Cerebellar nuclear complex (tissue), 1 donor: ENCODE measurements around the gene ARRB1.
"Not testable (repeated sequence)": the region's sequence is repeated elsewhere in the genome, so short reads cannot be mapped to it uniquely, and the experiment has no call there.

Experiments
- DNase-seq, 2 experiments: peaks; one replicate each; lab custom pipeline; 2025; lab: John Stamatoyannopoulos, UW

Gene ARRB1

DNA sequence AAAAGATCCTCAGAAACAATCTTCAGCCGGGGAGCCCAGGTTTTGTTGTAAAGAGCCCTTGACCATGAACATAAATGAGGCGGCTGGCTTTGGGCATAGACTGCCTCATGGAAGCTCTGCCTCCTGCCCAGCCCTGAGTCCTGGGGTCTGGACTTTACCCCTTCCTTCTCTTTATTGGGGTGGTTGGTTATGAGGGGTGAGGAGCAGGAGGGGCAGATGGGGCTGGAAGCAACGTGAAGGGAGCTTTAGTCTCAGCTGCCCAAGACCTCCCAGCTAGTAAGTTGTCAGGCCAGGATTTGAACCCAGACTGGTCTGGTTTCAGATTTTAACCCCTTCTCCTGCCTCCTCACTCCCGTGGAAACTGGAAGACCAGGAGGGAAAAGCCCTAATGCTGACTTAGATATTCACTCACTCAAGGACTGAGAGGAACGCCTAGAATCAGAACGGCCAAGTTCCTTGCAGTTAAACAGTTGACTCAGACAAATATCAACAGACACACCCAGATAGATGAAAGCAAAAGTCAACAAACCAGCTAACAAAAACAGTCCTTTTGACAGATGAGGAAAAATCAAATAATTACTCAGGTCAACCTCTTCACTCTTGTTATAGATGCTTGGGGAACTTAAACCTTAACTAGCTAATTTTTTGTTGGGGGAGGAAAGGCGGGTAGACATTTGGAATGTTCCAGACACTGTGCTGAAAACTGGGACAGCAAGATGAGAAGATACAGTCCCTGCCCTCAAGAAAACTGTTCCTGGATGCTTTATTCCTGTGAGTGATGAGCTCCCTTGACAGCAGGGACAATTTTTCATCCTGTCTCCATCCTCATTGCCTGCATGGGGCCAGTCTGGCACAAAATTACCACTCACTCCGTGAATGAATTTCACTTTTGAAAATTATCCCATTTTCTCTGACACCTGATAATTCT lies 20.8 kb upstream of the ARRB1 start:
- DNase-seq = no peak

DNA sequence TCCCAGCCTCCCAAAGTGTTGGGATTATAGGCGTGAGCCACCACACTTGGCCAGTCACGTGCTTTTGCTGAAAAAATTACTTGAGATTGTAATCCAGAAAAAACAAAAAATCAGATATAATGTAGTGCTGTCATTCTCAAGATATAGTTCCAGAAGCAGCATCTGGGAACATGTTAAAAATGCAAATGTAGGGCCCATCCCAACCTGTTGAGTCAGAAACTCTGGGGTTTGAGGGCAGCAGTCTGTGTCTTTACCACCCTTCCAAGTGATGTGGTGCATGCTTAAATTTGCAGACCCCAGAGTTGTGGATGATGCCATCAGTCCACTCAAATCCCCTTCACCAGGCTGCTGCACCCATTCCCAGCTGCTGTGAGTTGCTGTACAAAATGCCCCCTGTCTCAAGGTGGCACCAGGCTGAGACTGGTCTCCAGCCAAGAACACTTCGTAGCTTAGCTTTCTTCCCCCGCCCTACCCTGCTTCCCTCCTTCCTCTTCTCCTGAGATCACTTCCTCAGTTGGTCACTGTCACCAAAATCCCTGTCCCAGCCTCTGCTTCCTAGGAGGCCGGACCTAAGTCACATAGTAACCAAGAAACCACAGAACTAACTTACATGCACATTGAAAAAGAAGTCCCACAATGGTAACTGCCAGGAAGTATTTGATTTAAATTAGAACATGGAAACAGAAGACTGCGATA lies 18.2 kb upstream of the ARRB1 start:
- DNase-seq = no peak

DNA sequence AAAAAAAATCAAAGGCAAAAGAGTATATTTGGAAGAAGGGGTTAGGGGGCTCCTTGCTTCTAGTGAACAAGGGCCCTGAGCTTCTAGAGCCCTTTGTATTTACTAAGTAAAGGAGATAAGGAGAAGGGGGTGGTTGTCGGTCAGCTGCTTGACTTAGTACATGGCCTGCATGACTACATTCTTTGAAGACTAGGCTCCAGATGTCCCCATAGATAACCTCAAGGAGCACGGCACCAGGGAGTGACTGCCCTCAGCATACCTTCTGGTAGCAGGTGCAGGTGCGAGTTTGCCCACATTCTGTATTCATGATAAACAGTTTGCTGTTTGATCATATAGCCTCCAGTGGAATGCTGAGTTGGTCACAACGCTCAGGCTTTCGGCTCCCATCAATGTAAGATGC lies 15.4 kb upstream of the ARRB1 start:
- DNase-seq = not testable (repeated sequence)

DNA sequence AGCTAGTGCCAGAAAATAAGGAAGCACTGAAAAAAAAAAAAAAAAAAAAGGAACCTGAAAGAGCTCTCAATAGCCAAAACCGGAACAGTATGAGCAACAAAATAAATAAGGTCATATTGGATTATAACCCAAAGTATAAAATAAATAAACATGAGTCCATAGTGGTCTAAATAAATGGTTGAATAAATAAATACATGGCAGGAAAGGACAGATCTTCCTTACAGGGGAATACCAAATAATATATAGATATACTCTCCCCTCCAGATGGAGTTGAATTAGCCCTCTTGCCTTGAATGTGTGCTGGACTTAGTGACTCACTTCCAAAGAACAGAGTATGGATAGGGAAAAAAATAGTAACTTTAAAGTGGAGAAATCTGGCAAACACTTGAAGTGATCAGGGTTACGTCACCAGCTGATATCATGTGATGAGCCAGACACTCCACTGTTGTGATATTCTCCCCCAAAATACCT lies 14.3 kb upstream of the ARRB1 start:
- DNase-seq = no peak

DNA sequence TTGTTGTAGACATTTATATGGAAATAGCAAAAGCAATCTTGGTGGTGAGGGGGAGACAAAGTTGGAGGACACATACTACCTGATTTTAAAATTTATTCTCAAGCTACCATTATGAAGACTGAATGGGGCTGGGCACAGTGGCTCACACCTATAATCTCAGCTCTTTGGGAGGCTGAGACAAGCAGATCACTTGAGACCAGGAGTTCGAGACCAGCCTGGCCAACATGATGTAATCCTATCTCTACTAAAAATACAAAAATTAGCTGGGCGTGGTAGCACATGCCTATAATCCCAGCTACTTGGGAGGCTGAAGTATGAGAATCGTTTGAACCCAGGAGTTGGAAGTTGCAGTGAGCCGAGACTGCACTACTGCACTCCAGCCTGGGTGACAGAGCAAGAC lies 10.8 kb upstream of the ARRB1 start:
- DNase-seq = not testable (repeated sequence)

DNA sequence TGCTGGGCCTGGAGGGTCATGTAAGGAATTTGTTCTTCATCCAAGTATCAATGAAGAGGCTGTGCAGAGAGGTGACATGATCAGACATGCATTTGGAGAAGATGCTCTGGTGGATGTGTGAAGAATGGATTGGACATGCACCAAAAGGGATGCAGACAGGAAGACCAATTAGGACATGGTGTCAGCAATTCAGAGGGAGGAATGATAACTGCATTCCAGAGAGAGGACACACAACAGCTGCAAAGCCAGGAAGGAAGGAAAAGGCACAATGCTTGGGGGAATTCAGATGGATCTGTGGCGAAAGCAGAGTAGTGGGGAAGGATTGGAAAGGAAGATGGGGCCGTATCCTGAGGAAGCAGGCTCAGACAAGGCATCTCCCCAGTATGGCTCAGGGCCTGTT lies 5.2 kb upstream of the ARRB1 start:
- no peak for DNase-seq

DNA sequence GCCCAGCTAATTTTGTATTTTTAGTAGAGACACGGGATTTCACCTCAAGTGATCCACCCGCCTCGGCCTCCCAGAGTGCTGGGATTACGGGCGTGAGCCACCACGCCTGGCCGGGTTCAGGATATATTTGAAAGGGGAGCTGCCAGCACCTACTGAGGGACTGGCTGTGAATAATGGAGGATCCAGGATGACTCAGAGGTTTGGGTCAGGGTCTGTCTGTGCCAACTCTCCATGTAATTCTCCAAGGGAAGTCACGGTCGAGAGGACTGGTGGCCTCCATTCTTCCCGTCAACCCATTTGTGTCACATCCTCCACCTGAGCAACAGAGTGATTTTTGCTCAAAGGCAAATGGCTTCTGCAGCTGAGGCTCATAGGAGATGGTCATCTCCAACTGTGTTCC lies 3.6 kb upstream of the ARRB1 start:
- DNase-seq = no peak

DNA sequence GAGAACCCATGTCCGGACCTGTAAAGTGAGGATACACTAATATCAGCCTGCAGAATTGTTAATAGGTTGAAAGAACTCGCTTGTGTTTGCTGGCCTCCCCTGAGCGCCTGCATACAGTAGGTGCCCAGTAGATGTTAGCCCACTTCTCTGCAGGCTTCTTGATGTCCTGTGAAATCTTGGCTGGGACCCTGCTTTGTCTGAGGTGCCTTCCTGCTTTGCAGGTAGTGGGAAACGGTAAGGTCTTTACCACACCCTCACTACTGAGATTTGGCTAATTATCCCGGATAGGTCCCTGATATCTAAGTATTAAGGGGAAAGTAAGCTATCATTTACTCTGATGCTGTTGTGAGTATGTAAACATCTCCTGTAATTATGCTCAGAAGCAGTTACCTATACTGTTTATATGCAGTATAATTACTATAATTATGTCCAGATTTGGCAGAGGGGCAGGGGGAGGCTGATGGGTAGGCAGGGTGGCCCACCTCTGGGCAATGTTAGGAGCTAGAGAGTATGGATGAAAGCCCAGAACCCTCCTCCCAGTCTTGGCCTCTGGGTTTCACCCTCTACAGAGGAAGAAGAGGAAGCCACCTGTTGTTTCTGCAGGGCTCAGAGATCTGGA lies 1.2 kb upstream of the ARRB1 start:
- no peak for DNase-seq

DNA sequence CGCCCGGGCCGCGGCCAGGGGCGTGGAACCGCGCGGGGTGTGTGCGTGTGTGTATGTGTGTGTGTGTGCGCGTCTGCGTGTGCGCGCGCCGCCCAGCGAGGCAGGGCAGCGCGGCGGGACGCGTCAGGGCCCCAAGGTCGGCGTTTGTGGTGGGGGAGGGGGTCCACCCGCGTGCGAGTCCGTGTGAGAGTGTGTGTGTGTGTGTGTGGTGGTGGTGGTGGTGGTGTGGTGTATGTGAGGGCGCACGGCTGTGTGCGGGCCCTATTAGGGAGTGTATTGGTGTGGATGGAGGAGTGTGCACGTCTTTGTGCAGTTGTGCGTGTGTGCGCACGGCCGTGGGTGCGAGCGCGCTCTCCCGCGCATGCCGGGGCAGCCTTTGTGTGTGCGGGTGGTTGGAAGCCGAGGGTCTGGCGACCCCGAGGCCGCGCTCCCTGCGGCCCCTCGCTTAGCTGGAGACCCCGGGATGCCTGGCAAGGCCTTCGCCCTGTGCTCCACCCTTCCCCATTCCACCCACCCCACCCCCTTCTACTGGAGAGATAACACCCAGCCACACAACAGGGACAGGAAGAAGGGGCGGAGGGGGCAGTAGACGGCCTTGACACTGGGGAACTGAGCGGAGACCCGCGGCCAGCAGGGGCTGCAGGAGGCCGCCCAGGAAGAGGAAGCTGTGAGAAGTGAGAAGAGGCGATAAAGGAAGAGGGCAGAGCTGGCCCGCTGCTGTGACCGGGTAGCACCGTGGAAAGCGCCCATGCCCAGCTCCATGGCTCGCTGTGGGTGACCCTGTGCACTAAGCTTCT lies 528 bp upstream of the ARRB1 start:
- DNase-seq = no peak

DNA sequence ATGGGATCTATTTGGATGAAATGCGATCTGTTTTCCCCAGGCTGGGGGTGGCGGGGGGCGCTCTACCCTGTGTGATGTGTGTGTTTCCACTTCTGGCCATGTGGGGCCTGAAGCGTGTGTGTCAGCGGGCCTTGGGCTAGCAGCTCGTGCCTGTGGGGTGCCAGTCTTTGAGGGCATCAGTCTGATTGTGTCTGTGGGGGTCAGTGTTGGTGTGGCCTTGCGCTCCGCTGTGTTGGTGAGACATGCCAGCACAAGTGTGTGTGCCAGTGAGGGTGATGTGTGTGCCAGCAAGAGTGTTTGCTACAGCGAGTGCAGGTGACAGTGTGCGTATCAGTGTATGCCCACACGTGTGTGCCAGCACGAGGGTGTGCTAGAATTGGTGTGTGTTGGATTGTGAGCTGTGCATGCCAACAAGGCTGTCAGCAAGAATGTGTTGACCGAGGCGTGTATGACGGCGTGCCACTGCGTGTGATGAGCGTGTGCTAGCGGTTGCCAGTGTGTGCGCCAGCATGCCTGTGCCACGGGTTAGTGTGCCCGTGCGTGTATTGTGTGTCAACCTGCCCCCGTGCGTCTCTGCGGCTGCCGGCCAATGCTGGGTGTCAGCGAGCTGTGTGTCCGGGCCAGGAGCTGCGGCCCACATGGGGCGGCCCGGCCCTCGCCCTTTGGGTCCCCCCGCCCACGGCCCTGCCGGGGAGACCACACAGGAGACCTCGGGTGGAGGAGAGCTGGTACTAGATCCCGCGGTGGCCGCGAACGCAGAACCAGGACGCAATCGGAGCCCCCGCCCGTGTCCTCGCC lies 519 bp downstream of the ARRB1 start:
- DNase-seq = no peak

DNA sequence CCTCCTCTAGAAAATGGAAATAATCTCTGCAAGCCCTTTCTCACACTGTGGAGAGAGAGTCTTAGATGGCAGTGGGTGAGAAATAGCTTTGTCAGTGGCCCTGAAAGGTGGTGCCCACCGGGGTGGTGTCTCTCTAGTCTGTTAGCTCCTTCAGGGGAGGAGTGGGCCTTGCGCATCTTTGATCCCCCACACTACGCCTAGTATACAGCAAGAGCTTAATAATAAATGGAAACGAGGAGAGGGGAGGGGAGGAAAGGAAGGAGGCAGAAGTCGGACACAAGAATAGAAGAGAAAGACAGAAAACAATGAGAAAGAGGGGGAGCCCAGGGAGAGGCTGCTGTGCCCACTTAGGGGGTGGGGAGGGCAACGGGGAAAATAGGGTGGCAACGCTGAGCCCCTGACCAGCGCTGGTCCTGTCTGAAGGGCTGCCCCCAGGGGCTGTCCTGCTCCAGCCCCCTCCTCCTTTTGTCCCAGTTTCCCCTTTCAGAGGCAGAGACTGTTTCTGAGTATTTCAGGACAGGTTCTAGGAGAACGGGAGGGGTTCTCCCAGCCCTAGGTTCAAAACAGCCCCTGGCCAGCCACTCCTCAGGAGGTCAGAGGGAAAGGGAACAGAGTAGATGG lies 1.2 kb downstream of the ARRB1 start:
- no peak for DNase-seq

DNA sequence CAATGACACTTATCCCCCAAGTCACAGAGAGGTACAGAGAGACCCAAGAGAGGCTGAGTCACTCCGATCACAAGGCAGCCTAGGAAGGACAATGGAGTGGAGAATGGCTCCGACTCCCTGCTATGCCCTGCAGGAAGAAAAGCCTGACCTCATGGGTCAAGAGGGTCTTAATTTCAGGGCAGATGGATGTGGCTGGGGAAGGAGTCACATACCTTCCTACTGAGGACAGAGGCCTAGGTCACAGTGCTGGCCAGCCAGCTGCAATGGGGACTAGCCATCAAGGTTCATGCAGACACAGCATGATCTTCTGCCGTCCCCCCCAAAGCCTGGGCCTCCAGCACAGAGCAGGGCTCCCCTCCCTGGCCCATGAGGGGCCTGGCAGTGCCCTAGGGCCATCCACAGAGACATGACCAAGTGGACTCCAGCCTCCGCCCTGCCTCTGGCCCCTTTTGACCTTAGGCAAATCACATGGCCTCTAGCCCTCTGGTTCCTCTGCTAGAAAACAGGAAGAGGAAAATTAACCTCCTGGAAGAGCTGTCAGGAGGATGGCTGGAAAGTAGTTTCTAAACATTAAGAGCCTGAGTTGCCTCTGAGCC lies 1.8 kb downstream of the ARRB1 start:
- no peak for DNase-seq

DNA sequence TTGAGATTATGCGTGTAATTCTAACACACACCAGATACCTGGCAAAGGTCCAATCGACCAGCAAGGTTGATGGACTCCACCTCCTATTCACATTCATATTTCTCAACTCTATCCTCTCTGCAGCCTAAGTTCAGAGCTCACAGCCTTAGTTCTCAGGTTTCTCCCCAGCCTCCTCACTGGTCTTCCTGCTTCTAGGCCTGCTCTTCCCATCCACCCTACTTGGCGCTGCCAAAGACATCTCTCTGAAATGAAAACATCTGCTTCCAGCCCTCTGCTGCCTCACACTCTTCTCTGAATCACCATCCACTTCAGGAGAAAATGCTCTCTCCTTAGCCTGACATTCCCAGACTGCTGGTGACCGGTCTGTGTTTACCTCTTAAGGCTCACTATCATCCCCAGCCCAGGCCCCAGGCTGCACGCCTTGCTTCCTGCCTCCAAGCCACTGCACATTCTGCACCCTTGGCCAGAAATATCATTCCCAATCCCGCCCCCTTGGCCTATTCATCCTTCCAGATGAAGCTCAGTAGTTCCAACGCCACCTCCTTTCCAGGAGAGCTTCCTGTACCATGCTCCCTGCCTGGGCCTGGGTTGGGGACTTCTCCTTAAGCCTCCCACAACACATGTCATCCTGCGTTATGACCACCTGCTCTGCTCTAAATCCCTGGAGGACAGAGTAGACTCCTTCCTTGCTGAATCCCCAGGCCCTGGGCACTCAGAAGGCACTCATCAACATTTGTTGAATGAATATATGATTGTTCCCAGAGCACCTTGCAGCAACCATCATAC lies 3.5 kb downstream of the ARRB1 start:
- no peak for DNase-seq

DNA sequence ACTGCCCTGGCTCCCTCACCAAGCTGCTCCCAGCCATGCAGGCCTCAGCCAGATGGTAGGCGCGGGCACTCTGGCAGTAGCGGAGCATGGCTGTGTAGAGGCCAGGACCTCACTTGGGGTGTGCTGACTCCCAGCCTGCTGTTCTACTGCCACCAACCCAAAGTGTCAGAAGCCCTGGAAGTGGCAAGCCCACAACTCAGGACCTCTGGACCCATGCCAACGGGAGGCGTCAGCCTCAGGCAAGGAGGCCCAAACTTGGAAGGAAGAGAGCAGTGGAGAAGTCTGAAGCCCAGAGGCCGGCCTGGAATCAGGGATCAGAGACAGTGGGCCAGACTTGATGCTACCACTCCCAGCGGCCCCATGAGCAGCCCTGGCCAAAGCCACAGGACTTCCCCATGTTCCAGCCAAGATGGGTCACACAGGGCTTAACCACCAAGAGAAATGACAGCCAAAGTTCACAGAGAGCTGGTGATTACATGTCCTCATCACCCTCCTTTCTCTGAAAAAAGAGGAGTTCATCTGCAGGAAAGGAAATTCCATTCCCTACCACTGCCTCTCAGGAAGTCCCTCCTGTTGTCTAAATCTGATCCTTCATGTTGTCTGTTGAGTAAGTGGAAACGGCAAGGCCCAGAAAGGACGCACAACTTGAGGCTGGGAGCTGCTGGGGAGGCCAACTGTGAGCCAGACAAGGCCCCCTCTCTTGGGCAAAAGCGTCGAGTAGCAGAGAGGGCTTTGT lies 4.4 kb downstream of the ARRB1 start:
- peak in 1 of 2 experiments; percentile 62 for DNase-seq

DNA sequence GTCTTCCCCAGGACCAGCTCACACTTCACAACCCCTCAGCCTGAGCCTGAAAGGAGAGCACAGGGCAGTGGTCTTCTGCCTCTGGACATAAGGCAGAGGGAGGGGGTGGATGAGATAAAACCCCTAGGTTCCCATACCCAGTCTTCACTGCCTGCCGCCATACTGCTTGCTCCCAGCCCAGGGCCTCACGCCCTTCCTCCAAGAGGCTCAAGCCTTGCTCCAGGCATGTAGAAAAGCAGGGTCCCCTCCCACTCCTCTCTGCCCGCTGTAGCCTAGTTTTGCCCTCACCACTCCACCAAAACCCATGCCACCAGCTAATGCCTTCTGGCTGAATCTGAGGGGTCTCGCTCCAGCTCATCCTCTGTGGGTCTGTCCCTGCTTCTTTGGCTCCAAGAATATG lies 5.2 kb downstream of the ARRB1 start:
- no peak for DNase-seq

DNA sequence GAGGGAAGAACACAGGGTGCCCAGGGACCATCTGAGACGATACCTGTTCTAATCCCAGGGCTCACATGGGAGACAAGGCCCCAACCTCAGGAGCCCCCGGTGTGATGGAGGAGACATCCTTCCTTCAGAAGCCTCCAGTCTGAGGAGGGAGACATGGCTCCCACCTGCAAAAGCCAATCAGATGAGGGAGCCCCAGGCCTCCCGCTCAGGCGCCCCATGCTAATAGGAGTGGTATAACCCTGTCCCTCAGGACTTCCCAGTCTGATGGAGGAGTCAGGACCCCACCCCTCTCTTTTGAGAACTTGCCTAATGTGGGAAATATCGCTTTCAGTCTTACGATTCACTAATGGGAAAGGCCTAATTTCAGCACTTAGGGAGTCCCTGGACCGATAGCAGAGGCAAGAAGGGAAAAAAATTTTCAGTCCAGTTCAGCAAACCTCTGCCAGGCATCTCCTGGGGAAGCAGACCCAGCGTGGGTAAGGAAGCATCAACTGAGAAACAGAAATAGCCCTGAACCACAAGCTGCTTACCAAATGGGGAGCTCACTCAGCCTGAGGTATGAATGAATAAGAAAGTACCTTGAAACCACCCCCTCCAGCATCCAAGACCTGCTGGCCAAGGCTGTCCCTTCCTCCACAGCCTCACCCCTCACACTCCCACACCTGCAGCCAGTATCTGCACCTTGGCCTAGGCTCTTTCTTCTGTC lies 5.9 kb downstream of the ARRB1 start:
- DNase-seq = no peak

DNA sequence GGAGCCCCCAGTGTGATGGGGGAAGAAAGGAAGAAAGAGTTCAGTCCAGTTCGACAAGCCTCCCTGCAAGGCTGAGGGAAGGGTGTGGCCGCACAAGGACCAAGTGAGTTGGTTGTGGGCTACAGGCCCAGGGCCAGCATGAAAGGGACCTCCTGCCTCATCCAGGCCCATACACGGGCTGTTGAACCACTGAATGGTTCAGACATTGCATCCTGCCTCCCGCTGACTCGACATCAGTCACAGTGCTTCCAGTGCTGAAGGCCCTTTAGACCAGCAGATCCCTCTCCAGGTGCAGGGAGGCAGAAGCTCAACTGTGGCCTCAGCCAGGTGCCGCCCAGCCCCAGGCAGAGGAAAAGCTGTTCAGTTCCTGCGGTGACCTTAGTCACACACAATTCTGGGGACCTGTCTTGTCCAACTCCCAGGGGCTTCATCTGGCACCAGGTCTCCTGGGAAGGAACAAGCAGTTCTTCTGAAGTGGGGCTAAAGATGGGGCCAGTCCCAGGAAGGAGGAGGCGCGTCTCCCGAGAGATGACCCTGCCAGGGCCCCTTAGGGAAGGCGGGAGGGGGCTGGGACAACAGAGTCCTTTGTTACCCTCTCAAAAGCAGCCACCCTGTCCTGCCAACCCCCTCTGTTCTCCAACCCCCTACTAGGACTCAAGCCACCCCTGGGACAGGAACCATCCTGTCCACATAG lies 6.6 kb downstream of the ARRB1 start:
- DNase-seq = no peak
